A549 (cell line): ENCODE data around the gene RHO. TPM values are rescaled to one million over a fixed set of nuclear protein-coding genes. Genes with fewer than 3 reads are reported as not detected.

Experiments used
- ATAC-seq, 2 experiments: fragments of 200-7000 bp in 1 of 2; fragments of >200 bp in 1 of 2; cut with Nextera tagmentation in 1 of 2; cut with Tn5 transposase in 1 of 2; 3 replicates each; pipeline versions ENCODE4 v1.8.0 to v1.9.1; 2018 to 2020; ENCODE audit warnings: mild to moderate bottlenecking in 1 of 2, moderate library complexity in 1 of 2
- CTCF ChIA-PET: fragments of 300-600 bp; sonication (Branson Sonifier 250); formaldehyde crosslinking; extraction: SDS; loops from one replicate; lab custom pipeline; 2021; ENCODE audit warnings: antibody characterized with exemption, inconsistent platforms; lab: Yijun Ruan, JAX
- POLR2A ChIA-PET: fragments of 350-600 bp; formaldehyde crosslinking; extraction: SDS; loops from one replicate; lab custom pipeline; 2021; ENCODE audit warnings: antibody characterized with exemption, inconsistent platforms; lab: Yijun Ruan, JAX
- DNase-seq, 2 experiments: peaks; one replicate each; pipeline versions ENCODE4 v3.0.0 to v3.0.0-alpha.2; 2011 to 2016; ENCODE audit warnings: low read depth in 1 of 2, low spot score in 1 of 2
- FAIRE-seq: peaks from 2 replicates; lab custom pipeline; 2011; peaks lifted over from hg19 to GRCh38; lab: Jason Lieb, UNC
- H3K27ac ChIP-seq, 2 experiments: fragments of >200 bp; sonication (Bioruptor Twin); formaldehyde crosslinking; 3 replicates each; pipeline ENCODE4 v1.5.1; 2016 to 2017
- H3K4me1 ChIP-seq: fragments of >200 bp; sonication (Bioruptor Twin); formaldehyde crosslinking; 3 replicates; pipeline ENCODE4 v1.6.1; 2016
- H3K4me2 ChIP-seq: fragments of >200 bp; sonication (Bioruptor Twin); formaldehyde crosslinking; 3 replicates; pipeline ENCODE4 v1.6.1; 2016
- H3K4me3 ChIP-seq: fragments of >200 bp; sonication (Bioruptor Twin); formaldehyde crosslinking; 3 replicates; pipeline ENCODE4 v1.5.1; 2016
- H3K9me3 ChIP-seq: fragments of >200 bp; sonication (Bioruptor Twin); formaldehyde crosslinking; 3 replicates; pipeline ENCODE4 v1.6.1; 2016
- CHD2 ChIP-seq: fragments of 150-350 bp; IDR thresholded peaks from 2 replicates; pipeline ENCODE4 v1.6.1; 2014; ENCODE audit warnings: low read length; ENCODE audit not compliant: partially characterized antibody
- CTCF ChIP-seq: fragments of >200 bp; sonication (Bioruptor Twin); formaldehyde crosslinking; IDR thresholded peaks from 3 replicates; pipeline ENCODE4 v1.5.1; 2016
- E2F6 ChIP-seq: IDR thresholded peaks from 2 replicates; pipeline ENCODE4 v1.6.1; 2012; ENCODE audit warnings: low read depth, borderline replicate concordance
- EHMT2 ChIP-seq: fragments of 200-600 bp; sonication (generic); IDR thresholded peaks from 2 replicates; pipeline ENCODE4 v1.6.1; 2016; ENCODE audit warnings: antibody characterized with exemption, low read depth, mild to moderate bottlenecking, moderate library complexity
- FOSB ChIP-seq: fragments of 250-450 bp; sonication (Bioruptor Pico); IDR thresholded peaks from 2 replicates; pipeline ENCODE4 v1.5.0; 2020; ENCODE audit warnings: mild to moderate bottlenecking, moderate library complexity
- FOSL2 ChIP-seq, 2 experiments: fragments of 450-650 bp in 1 of 2; fragments of >200 bp in 1 of 2; sonication (Bioruptor Twin) in 1 of 2; formaldehyde crosslinking; IDR thresholded peaks; 2 replicates each; pipeline versions ENCODE4 v1.5.0 to v1.6.1; 2016 to 2020; ENCODE audit warnings: mild to moderate bottlenecking in 1 of 2, moderate library complexity in 1 of 2
- HEYL ChIP-seq: fragments of 250-450 bp; sonication (Bioruptor Pico); IDR thresholded peaks from 2 replicates; pipeline ENCODE4 v1.8.0; 2021; ENCODE audit warnings: mild to moderate bottlenecking, moderate library complexity
- HOXA7 ChIP-seq: fragments of 250-450 bp; sonication (Bioruptor Pico); IDR thresholded peaks from 2 replicates; pipeline ENCODE4 v1.5.0; 2020; ENCODE audit warnings: mild to moderate bottlenecking, moderate library complexity
- HOXB5 ChIP-seq: fragments of 250-450 bp; sonication (Bioruptor Pico); IDR thresholded peaks from 2 replicates; pipeline ENCODE4 v1.5.0; 2020; ENCODE audit warnings: mild to moderate bottlenecking, moderate library complexity
- MAX ChIP-seq: IDR thresholded peaks from 2 replicates; pipeline ENCODE4 v1.6.1; 2012
- MAZ ChIP-seq: fragments of 150-350 bp; IDR thresholded peaks from 2 replicates; pipeline ENCODE4 v1.6.1; 2014; ENCODE audit warnings: antibody characterized with exemption, low read depth, low read length, borderline replicate concordance
- NPAS2 ChIP-seq: fragments of 250-450 bp; sonication (Bioruptor Pico); IDR thresholded peaks from 2 replicates; pipeline ENCODE4 v1.8.0; 2022; ENCODE audit warnings: mild to moderate bottlenecking, moderate library complexity, borderline replicate concordance
- NR3C1 ChIP-seq: fragments of >200 bp; sonication (Bioruptor Twin); formaldehyde crosslinking; IDR thresholded peaks from 3 replicates; pipeline ENCODE4 v1.6.1; 2017
- POLR2AphosphoS2 ChIP-seq: conservative IDR thresholded peaks from 2 replicates; pipeline ENCODE4 v1.6.1; 2012; ENCODE audit warnings: low read length, improper control_type of control experiment, inconsistent platforms
- RCOR1 ChIP-seq: fragments of 150-350 bp; IDR thresholded peaks from 2 replicates; pipeline ENCODE4 v1.6.1; 2014; ENCODE audit warnings: antibody characterized with exemption, low read length, low read depth
- RNF2 ChIP-seq: fragments of 200-600 bp; sonication (generic); IDR thresholded peaks from 2 replicates; pipeline ENCODE4 v1.6.1; 2016; ENCODE audit warnings: low read depth, mild to moderate bottlenecking, antibody characterized with exemption, moderate library complexity, borderline replicate concordance
- ZFP36 ChIP-seq: fragments of 450-650 bp; IDR thresholded peaks from 2 replicates; pipeline ENCODE4 v1.6.1; 2014; ENCODE audit warnings: borderline replicate concordance; ENCODE audit not compliant: partially characterized antibody
- ZNF302 ChIP-seq: fragments of 250-450 bp; sonication (Bioruptor Pico); IDR thresholded peaks from 2 replicates; pipeline ENCODE4 v1.9.0; 2021; ENCODE audit warnings: inconsistent platforms, mild to moderate bottlenecking, moderate library complexity
- whole genome bisulfite sequencing: methylation state at CpG from one replicate; pipeline ENCODE4 v1.1.6; 2017; ENCODE audit errors: missing lambda C conversion rate; 5-methylcytosine and 5-hydroxymethylcytosine counted together
- polyA plus RNA-seq, 4 experiments: library from polyadenylated mRNA; depleted of rRNA in 3 of 4; stranded (reverse); fragments of >200 nt; fragmentation: RNase III in 1 of 4; extraction: RNeasy Plus Mini Kit Qiagen cat#74134 plus additional on column Dnase treatment in 1 of 4; gene quantifications; 2 replicates in 3 of 4; 3 replicates in 1 of 4; pipeline ENCODE4 v1.2.3, GENCODE V29; 2011 to 2017
- TF ChIP-seq, protein P1 (sequence below): fragments of 200-600 bp; sonication (generic); IDR thresholded peaks from 2 replicates; pipeline ENCODE4 v1.6.1; 2016; ENCODE audit warnings: antibody characterized with exemption, mild to moderate bottlenecking, moderate library complexity

RHO gene
- polyA plus RNA-seq, 2 of the 4 experiments (the other 2 are of a cell fraction), result 0.04 TPM; not detected in 1

DNA sequence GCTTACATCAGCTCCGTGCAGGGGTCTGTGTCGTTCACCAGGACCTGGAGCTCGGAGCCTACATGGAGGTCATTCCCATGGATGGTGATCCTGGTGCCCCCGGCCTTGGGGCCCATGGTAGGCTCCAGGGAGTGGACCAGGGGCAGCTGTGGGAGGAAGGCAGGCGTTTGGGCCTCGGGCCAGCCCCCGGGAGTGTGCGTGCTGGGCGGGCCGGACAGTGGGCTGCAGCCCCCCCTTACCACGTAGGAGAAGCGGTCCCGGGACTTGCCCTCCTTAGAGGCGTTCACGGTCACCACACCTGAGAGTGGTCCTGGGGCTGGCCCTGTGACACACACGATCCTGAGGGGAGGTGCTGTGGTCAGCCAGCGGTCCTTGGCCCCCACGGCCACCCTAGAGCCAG, 44.2 kb downstream of the RHO start:
- Histone ChIP-seq H3K4me1 (peaks cover 5% of the 10 kb centered on the region; the same call in 2 of the 3 replicates), H3K4me3 (no peak overlapping the region), H3K27ac (no peak overlapping the region), H3K9me3 (no peaks in the 10 kb centered on the region), H3K4me2 (no peak overlapping the region)
- DNase-seq (no peak), FAIRE-seq (no peak), ATAC-seq (no peak)
- CTCF ChIA-PET, result no interaction called here
- POLR2A ChIA-PET, result no interaction called here
- TF ChIP-seq MAZ (no peak), POLR2AphosphoS2 (no peak), CHD2 (no peak), ZFP36 (no peak), CTCF (no peak), HOXB5 (no peak), HOXA7 (CRISPR knock-in tag) (no peak), NR3C1 (no peak), E2F6 (no peak), EHMT2 (no peak)
- 98% methylated on average over 7 of the region's 18 CpGs for WGBS

- Histone ChIP-seq H3K9me3 (no peaks in the 10 kb centered on the region), H3K4me1 (peaks cover 5% of the 10 kb centered on the region; the same call in 2 of the 3 replicates), H3K27ac (no peak overlapping the region), H3K4me2 (no peak overlapping the region), H3K4me3 (no peak overlapping the region)
- FAIRE-seq, result no peak
- no peak for ATAC-seq
- no peak for DNase-seq
- 78% methylated on average over 3 of the region's 14 CpGs for WGBS
- ChIA-PET CTCF (no interaction called here), POLR2A (no interaction called here)
- no peak for TF ChIP-seq ZNF302 (CRISPR knock-in tag)
- TF ChIP-seq HEYL, result no peak
- no peak for TF ChIP-seq MAX
- TF ChIP-seq FOSL2 (IDR thresholded peaks at IDR 0.05), result no peak
- no peak for TF ChIP-seq FOSL2 (CRISPR knock-in tag; IDR thresholded peaks at IDR 0.05)
- no peak for TF ChIP-seq MAZ
- TF ChIP-seq NPAS2 (CRISPR knock-in tag), result no peak
- no peak for TF ChIP-seq RNF2
- TF ChIP-seq, protein P1, sequence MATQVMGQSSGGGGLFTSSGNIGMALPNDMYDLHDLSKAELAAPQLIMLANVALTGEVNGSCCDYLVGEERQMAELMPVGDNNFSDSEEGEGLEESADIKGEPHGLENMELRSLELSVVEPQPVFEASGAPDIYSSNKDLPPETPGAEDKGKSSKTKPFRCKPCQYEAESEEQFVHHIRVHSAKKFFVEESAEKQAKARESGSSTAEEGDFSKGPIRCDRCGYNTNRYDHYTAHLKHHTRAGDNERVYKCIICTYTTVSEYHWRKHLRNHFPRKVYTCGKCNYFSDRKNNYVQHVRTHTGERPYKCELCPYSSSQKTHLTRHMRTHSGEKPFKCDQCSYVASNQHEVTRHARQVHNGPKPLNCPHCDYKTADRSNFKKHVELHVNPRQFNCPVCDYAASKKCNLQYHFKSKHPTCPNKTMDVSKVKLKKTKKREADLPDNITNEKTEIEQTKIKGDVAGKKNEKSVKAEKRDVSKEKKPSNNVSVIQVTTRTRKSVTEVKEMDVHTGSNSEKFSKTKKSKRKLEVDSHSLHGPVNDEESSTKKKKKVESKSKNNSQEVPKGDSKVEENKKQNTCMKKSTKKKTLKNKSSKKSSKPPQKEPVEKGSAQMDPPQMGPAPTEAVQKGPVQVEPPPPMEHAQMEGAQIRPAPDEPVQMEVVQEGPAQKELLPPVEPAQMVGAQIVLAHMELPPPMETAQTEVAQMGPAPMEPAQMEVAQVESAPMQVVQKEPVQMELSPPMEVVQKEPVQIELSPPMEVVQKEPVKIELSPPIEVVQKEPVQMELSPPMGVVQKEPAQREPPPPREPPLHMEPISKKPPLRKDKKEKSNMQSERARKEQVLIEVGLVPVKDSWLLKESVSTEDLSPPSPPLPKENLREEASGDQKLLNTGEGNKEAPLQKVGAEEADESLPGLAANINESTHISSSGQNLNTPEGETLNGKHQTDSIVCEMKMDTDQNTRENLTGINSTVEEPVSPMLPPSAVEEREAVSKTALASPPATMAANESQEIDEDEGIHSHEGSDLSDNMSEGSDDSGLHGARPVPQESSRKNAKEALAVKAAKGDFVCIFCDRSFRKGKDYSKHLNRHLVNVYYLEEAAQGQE, result no peak
- TF ChIP-seq RCOR1, result no peak
- no peak for TF ChIP-seq FOSB (CRISPR knock-in tag)
Measured at GRCh38 chr3:129573493-129573892, 45.1 kb downstream of the RHO start.
